ENCODE data around the gene RAC3.

RAC3 gene

GRCh38 chr17:82039695-82040299 is 8.3 kb downstream of the RAC3 start:
- DNase-seq (ENCODE audit: low spot score) (no peak), FAIRE-seq (no peak)

GRCh38 chr17:82041144-82041814 is 9.8 kb downstream of the RAC3 start:
- no peak for DNase-seq (ENCODE audit: low spot score)
- FAIRE-seq = no peak

- peak; percentile 98 for FAIRE-seq
Observed at GRCh38 chr17:82042649-82043048, 11.2 kb downstream of the RAC3 start.

GRCh38 chr17:82043507-82043906 is 12.0 kb downstream of the RAC3 start:
- no peak for FAIRE-seq
- DNase-seq (ENCODE audit: low spot score) = no peak

More at GRCh38 chr17:82042649-82043048, 11.2 kb downstream of the RAC3 start:
- DNase-seq (ENCODE audit: low spot score) = no peak

GRCh38 chr17:82045936-82046484 is 14.5 kb downstream of the RAC3 start:
- DNase-seq (ENCODE audit: low spot score) (no peak), FAIRE-seq (no peak)

- no peak for FAIRE-seq
Observed at GRCh38 chr17:82046903-82047302, 15.4 kb downstream of the RAC3 start.

GRCh38 chr17:82047379-82047778 is 15.9 kb downstream of the RAC3 start:
- DNase-seq (ENCODE audit: low spot score) (no peak), FAIRE-seq (peak; percentile 90)

More at GRCh38 chr17:82046903-82047302, 15.4 kb downstream of the RAC3 start:
- no peak for DNase-seq (ENCODE audit: low spot score)

GRCh38 chr17:82047914-82048570 is 16.6 kb downstream of the RAC3 start:
- FAIRE-seq (no peak), DNase-seq (ENCODE audit: low spot score) (no peak)

- FAIRE-seq = no peak
- DNase-seq (ENCODE audit: low spot score) = no peak
Observed at GRCh38 chr17:82048571-82048971, 17.1 kb downstream of the RAC3 start.

GRCh38 chr17:82049106-82049505 is 17.6 kb downstream of the RAC3 start:
- FAIRE-seq = peak; percentile 68
- DNase-seq (ENCODE audit: low spot score) = no peak

GRCh38 chr17:82049521-82049971 is 18.1 kb downstream of the RAC3 start:
- DNase-seq (ENCODE audit: low spot score) = no peak
- FAIRE-seq = no peak

GRCh38 chr17:82050152-82050760 is 18.8 kb downstream of the RAC3 start:
- FAIRE-seq = peak; percentile 94
- DNase-seq (ENCODE audit: low spot score) = no peak

- DNase-seq (ENCODE audit: low spot score) (peak; percentile 36), FAIRE-seq (no peak)
Observed at GRCh38 chr17:82050761-82051641, 19.5 kb downstream of the RAC3 start.

- FAIRE-seq = peak; percentile 63
- peak; percentile 93 for DNase-seq (ENCODE audit: low spot score)
Observed at GRCh38 chr17:82051776-82052637, 20.5 kb downstream of the RAC3 start, which contains the start of the genes GPS1 and RFNG. Gene GPS1, plus strand, starts transcription at chr17:82051898. Its CDS starts 34 bp downstream, at chr17:82051932. Gene RFNG, minus strand, starts transcription at chr17:82051811. Its CDS starts 45 bp downstream, at chr17:82051766.

GRCh38 chr17:82052638-82053059 is 21.2 kb downstream of the RAC3 start:
- DNase-seq (ENCODE audit: low spot score) (no peak), FAIRE-seq (no peak)

- no peak for DNase-seq (ENCODE audit: low spot score)
- no peak for FAIRE-seq
Observed at GRCh38 chr17:82053130-82053529, 21.7 kb downstream of the RAC3 start.

- DNase-seq (ENCODE audit: low spot score) (no peak), FAIRE-seq (no peak)
Observed at GRCh38 chr17:82053556-82054263, 22.2 kb downstream of the RAC3 start.

GRCh38 chr17:82054351-82055022 is 23.0 kb downstream of the RAC3 start:
- FAIRE-seq (no peak), DNase-seq (ENCODE audit: low spot score) (no peak)
